ENCODE results near the gene C5orf15.
"Not testable (repeated sequence)": the region's sequence is repeated elsewhere in the genome, so short reads cannot be mapped to it uniquely, and the experiment has no call there.

The C5orf15 gene

GRCh38 chr5:133962131-133962530, 6.3 kb downstream of the C5orf15 start:
- TF ChIP-seq POLR2AphosphoS5 (IDR thresholded peaks at IDR 0.05; ENCODE audit: low read depth) (no peak), GABPA (IDR thresholded peaks at IDR 0.05; ENCODE audit: low read depth) (no peak), CTCF (IDR thresholded peaks at IDR 0.05; ENCODE audit: insufficient read depth, low read length) (no peak), SPI1 (IDR thresholded peaks at IDR 0.05; ENCODE audit: borderline replicate concordance, low read depth) (no peak)
- DNase-seq (ENCODE audit: low read depth in 1 of 2, low spot score in 1 of 2) = no peak
- Histone ChIP-seq H3K27ac (replicated peaks) (no peak overlapping the region), H3K4me3 (replicated peaks; ENCODE audit: insufficient read depth, low read length) (no peak overlapping the region), H3K27me3 (ENCODE audit: insufficient read depth, poor library complexity, severe bottlenecking) (no peaks in the 10 kb centered on the region)

- no peak overlapping the region for H3K4me3 ChIP-seq (replicated peaks; ENCODE audit: insufficient read depth, low read length)
- no peaks in the 10 kb centered on the region for H3K27me3 ChIP-seq (ENCODE audit: insufficient read depth, poor library complexity, severe bottlenecking)
- TF ChIP-seq REST (IDR thresholded peaks at IDR 0.05; ENCODE audit: insufficient replicate concordance, low read depth) = no peak
- TF ChIP-seq CTCF (IDR thresholded peaks at IDR 0.05; ENCODE audit: insufficient read depth, low read length) = no peak
- no peak for TF ChIP-seq GABPA (IDR thresholded peaks at IDR 0.05; ENCODE audit: low read depth)
- TF ChIP-seq POLR2AphosphoS5 (IDR thresholded peaks at IDR 0.05; ENCODE audit: low read depth) = no peak
- no peak for TF ChIP-seq SPI1 (IDR thresholded peaks at IDR 0.05; ENCODE audit: borderline replicate concordance, low read depth)
- no peak for DNase-seq (ENCODE audit: low read depth in 1 of 2, low spot score in 1 of 2)
- no peak overlapping the region for H3K27ac ChIP-seq (replicated peaks)
Observed at GRCh38 chr5:133959643-133960042, 8.8 kb downstream of the C5orf15 start.

GRCh38 chr5:133957591-133957990, 10.8 kb downstream of the C5orf15 start:
- H3K27me3 ChIP-seq (ENCODE audit: insufficient read depth, poor library complexity, severe bottlenecking) = no peaks in the 10 kb centered on the region
- no peak for DNase-seq (ENCODE audit: low read depth in 1 of 2, low spot score in 1 of 2)
- no peak overlapping the region for H3K27ac ChIP-seq (replicated peaks)
- TF ChIP-seq CTCF (IDR thresholded peaks at IDR 0.05; ENCODE audit: insufficient read depth, low read length) = no peak
- no peak for TF ChIP-seq REST (IDR thresholded peaks at IDR 0.05; ENCODE audit: insufficient replicate concordance, low read depth)
- no peak for TF ChIP-seq SPI1 (IDR thresholded peaks at IDR 0.05; ENCODE audit: borderline replicate concordance, low read depth)
- no peak for TF ChIP-seq GABPA (IDR thresholded peaks at IDR 0.05; ENCODE audit: low read depth)
- TF ChIP-seq POLR2AphosphoS5 (IDR thresholded peaks at IDR 0.05; ENCODE audit: low read depth) = no peak
- H3K4me3 ChIP-seq (replicated peaks; ENCODE audit: insufficient read depth, low read length) = no peak overlapping the region

- no peak for DNase-seq (ENCODE audit: low read depth in 1 of 2, low spot score in 1 of 2)
- Histone ChIP-seq H3K27ac (replicated peaks) (no peak overlapping the region), H3K27me3 (ENCODE audit: insufficient read depth, poor library complexity, severe bottlenecking) (no peaks in the 10 kb centered on the region), H3K4me3 (replicated peaks; ENCODE audit: insufficient read depth, low read length) (no peak overlapping the region)
- TF ChIP-seq CTCF (IDR thresholded peaks at IDR 0.05; ENCODE audit: insufficient read depth, low read length) = no peak
- no peak for TF ChIP-seq SPI1 (IDR thresholded peaks at IDR 0.05; ENCODE audit: borderline replicate concordance, low read depth)
- TF ChIP-seq GABPA (IDR thresholded peaks at IDR 0.05; ENCODE audit: low read depth) = no peak
- TF ChIP-seq POLR2AphosphoS5 (IDR thresholded peaks at IDR 0.05; ENCODE audit: low read depth) = no peak
- no peak for TF ChIP-seq REST (IDR thresholded peaks at IDR 0.05; ENCODE audit: insufficient replicate concordance, low read depth)
Observed at GRCh38 chr5:133957080-133957479, 11.3 kb downstream of the C5orf15 start.

GRCh38 chr5:133956196-133956595, 12.2 kb downstream of the C5orf15 start:
- not testable (repeated sequence) for H3K4me3 ChIP-seq (replicated peaks; ENCODE audit: insufficient read depth, low read length); H3K27me3 ChIP-seq (ENCODE audit: insufficient read depth, poor library complexity, severe bottlenecking)

More at GRCh38 chr5:133956196-133956595, 12.2 kb downstream of the C5orf15 start:
- not testable (repeated sequence) for H3K27ac ChIP-seq (replicated peaks); DNase-seq (ENCODE audit: low read depth in 1 of 2, low spot score in 1 of 2)

Measured in HL-60 (cell line).